Measurements from ENCODE around the gene CRYGC. TPM values are rescaled to one million over a fixed set of nuclear protein-coding genes. Genes with fewer than 3 reads are reported as not detected.
A peak's percentile ranks its signal among the peaks of the same experiment; 100 is the strongest.

The CRYGC gene
- total and polyA plus RNA-seq, 2 of the 13 experiments (the other 11 are each of a cell fraction or from before 2014, with no cell fraction given), result 0.20 to 0.27 TPM

DNA sequence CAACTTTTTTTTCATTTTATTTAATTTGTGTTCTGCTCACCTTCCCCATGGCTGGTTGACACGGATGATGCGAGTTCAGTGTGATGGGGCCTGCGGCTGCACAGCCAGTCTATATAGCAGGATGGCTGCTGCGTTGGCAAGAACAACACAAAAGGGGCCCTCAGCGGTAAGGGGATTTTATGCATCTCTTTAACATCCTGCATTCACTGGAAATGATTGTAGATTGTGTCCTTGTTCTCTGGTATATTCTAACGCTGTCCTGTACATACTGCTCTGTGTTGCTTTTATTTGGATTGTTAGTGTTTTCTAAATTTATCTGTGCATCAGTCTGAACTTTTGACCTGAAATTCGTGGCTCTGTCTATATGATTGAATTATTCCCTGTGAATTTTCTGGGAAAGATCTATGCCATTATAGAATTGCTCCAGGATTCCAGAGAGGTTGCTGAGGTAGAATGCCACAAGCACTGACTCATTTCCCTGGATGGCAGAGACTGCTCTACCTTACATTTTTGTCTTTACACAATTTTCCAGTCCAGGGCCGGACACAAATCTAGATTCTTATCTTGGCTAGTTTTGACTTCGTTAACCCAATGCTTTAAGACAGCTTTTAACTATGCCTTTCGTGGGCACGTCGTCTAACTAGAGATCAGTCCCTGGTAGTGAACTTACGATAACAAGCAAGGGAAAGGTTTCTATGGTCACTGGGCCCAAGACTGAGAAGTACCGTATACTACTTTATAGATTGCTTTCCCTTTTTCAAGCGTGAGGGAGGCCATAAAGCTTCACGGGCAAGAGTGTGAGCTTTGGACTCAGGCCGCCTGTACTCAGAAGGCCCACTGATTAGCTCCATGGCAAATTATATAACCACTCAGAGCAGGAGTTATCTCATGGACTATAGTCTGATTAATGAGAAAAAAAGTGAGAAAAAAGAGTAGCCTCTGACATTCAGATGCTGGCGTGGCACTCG is at the start of gene CRYGC (continued):
- TF ChIP-seq, protein P1, sequence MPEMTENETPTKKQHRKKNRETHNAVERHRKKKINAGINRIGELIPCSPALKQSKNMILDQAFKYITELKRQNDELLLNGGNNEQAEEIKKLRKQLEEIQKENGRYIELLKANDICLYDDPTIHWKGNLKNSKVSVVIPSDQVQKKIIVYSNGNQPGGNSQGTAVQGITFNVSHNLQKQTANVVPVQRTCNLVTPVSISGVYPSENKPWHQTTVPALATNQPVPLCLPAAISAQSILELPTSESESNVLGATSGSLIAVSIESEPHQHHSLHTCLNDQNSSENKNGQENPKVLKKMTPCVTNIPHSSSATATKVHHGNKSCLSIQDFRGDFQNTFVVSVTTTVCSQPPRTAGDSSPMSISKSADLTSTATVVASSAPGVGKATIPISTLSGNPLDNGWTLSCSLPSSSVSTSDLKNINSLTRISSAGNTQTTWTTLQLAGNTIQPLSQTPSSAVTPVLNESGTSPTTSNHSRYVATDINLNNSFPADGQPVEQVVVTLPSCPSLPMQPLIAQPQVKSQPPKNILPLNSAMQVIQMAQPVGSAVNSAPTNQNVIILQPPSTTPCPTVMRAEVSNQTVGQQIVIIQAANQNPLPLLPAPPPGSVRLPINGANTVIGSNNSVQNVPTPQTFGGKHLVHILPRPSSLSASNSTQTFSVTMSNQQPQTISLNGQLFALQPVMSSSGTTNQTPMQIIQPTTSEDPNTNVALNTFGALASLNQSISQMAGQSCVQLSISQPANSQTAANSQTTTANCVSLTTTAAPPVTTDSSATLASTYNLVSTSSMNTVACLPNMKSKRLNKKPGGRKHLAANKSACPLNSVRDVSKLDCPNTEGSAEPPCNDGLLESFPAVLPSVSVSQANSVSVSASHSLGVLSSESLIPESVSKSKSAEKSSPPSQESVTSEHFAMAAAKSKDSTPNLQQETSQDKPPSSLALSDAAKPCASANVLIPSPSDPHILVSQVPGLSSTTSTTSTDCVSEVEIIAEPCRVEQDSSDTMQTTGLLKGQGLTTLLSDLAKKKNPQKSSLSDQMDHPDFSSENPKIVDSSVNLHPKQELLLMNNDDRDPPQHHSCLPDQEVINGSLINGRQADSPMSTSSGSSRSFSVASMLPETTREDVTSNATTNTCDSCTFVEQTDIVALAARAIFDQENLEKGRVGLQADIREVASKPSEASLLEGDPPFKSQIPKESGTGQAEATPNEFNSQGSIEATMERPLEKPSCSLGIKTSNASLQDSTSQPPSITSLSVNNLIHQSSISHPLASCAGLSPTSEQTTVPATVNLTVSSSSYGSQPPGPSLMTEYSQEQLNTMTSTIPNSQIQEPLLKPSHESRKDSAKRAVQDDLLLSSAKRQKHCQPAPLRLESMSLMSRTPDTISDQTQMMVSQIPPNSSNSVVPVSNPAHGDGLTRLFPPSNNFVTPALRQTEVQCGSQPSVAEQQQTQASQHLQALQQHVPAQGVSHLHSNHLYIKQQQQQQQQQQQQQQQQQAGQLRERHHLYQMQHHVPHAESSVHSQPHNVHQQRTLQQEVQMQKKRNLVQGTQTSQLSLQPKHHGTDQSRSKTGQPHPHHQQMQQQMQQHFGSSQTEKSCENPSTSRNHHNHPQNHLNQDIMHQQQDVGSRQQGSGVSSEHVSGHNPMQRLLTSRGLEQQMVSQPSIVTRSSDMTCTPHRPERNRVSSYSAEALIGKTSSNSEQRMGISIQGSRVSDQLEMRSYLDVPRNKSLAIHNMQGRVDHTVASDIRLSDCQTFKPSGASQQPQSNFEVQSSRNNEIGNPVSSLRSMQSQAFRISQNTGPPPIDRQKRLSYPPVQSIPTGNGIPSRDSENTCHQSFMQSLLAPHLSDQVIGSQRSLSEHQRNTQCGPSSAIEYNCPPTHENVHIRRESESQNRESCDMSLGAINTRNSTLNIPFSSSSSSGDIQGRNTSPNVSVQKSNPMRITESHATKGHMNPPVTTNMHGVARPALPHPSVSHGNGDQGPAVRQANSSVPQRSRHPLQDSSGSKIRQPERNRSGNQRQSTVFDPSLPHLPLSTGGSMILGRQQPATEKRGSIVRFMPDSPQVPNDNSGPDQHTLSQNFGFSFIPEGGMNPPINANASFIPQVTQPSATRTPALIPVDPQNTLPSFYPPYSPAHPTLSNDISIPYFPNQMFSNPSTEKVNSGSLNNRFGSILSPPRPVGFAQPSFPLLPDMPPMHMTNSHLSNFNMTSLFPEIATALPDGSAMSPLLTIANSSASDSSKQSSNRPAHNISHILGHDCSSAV (CRISPR knock-in tag; IDR thresholded peaks at IDR 0.05; ENCODE audit: borderline replicate concordance), result no peak
- TF ChIP-seq ARID2 (CRISPR knock-in tag; IDR thresholded peaks at IDR 0.05; ENCODE audit: borderline replicate concordance) (no peak), KAT7 (CRISPR knock-in tag; IDR thresholded peaks at IDR 0.05; ENCODE audit: borderline replicate concordance) (peak; percentile 37; the same call in 1 of the 2 replicates), NR1H2 (CRISPR knock-in tag; IDR thresholded peaks at IDR 0.05; ENCODE audit: borderline replicate concordance, low read depth) (no peak), PHF8 (CRISPR knock-in tag; IDR thresholded peaks at IDR 0.05) (peak; percentile 51; the same call in 1 of the 2 replicates), CEBPG (CRISPR knock-in tag; IDR thresholded peaks at IDR 0.05) (no peak), FLYWCH1 (CRISPR knock-in tag; IDR thresholded peaks at IDR 0.05) (no peak), HNRNPK (IDR thresholded peaks at IDR 0.05; ENCODE audit: low read depth, low read length, poor library complexity, severe bottlenecking) (no peak), ZNF383 (CRISPR knock-in tag; IDR thresholded peaks at IDR 0.05; ENCODE audit: borderline replicate concordance) (no peak), ZNF354B (CRISPR knock-in tag; IDR thresholded peaks at IDR 0.05) (no peak)
- TF ChIP-seq, protein P2, sequence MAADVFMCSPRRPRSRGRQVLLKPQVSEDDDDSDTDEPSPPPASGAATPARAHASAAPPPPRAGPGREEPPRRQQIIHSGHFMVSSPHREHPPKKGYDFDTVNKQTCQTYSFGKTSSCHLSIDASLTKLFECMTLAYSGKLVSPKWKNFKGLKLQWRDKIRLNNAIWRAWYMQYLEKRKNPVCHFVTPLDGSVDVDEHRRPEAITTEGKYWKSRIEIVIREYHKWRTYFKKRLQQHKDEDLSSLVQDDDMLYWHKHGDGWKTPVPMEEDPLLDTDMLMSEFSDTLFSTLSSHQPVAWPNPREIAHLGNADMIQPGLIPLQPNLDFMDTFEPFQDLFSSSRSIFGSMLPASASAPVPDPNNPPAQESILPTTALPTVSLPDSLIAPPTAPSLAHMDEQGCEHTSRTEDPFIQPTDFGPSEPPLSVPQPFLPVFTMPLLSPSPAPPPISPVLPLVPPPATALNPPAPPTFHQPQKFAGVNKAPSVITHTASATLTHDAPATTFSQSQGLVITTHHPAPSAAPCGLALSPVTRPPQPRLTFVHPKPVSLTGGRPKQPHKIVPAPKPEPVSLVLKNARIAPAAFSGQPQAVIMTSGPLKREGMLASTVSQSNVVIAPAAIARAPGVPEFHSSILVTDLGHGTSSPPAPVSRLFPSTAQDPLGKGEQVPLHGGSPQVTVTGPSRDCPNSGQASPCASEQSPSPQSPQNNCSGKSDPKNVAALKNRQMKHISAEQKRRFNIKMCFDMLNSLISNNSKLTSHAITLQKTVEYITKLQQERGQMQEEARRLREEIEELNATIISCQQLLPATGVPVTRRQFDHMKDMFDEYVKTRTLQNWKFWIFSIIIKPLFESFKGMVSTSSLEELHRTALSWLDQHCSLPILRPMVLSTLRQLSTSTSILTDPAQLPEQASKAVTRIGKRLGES (CRISPR knock-in tag; IDR thresholded peaks at IDR 0.05; ENCODE audit: borderline replicate concordance), result no peak
- TF ChIP-seq, protein P3, sequence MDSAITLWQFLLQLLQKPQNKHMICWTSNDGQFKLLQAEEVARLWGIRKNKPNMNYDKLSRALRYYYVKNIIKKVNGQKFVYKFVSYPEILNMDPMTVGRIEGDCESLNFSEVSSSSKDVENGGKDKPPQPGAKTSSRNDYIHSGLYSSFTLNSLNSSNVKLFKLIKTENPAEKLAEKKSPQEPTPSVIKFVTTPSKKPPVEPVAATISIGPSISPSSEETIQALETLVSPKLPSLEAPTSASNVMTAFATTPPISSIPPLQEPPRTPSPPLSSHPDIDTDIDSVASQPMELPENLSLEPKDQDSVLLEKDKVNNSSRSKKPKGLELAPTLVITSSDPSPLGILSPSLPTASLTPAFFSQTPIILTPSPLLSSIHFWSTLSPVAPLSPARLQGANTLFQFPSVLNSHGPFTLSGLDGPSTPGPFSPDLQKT (CRISPR knock-in tag; IDR thresholded peaks at IDR 0.05; ENCODE audit: borderline replicate concordance), result no peak
- TF ChIP-seq, protein P4, sequence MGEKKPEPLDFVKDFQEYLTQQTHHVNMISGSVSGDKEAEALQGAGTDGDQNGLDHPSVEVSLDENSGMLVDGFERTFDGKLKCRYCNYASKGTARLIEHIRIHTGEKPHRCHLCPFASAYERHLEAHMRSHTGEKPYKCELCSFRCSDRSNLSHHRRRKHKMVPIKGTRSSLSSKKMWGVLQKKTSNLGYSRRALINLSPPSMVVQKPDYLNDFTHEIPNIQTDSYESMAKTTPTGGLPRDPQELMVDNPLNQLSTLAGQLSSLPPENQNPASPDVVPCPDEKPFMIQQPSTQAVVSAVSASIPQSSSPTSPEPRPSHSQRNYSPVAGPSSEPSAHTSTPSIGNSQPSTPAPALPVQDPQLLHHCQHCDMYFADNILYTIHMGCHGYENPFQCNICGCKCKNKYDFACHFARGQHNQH (CRISPR knock-in tag; IDR thresholded peaks at IDR 0.05), result peak; percentile 70; the same call in 1 of the 2 replicates

Data from HepG2 (cell line).